ENCODE results near the gene IL19.
A peak's percentile ranks its signal among the peaks of the same experiment; 100 is the strongest.

GRCh38 chr1:206797534-206798383 is 27.2 kb downstream of the IL19 start:
- TF ChIP-seq CTCF (IDR thresholded peaks at IDR 0.05) (peak in 1 of 4 experiments; percentile 8), POLR2A (IDR thresholded peaks at IDR 0.05) (no peak)

All from uterus (tissue), 2 donors.